Measurements from ENCODE around the gene VWA5A.
"Not testable (repeated sequence)": the region's sequence is repeated elsewhere in the genome, so short reads cannot be mapped to it uniquely, and the experiment has no call there.

VWA5A gene

GRCh38 chr11:124115782-124116616 is 749 bp downstream of the VWA5A start:
- Histone ChIP-seq H3K4me3 (ENCODE audit: insufficient read length, low read depth) (peak overlapping the region; percentile 59), H3K9me3 (ENCODE audit: insufficient read depth, low read length) (no peaks in the 10 kb centered on the region), H3K36me3 (ENCODE audit: insufficient read depth, insufficient read length, low read length) (peaks cover 30% of the 10 kb centered on the region), H3K4me1 (ENCODE audit: insufficient read depth, insufficient read length) (no peaks in the 10 kb centered on the region), H3K9ac (ENCODE audit: insufficient read length, low read depth) (peak overlapping the region; percentile 83), H3K27me3 (ENCODE audit: insufficient read depth, insufficient read length) (no peaks in the 10 kb centered on the region)
- no peak for TF ChIP-seq SUZ12 (IDR thresholded peaks at IDR 0.05; ENCODE audit: extremely low read depth, insufficient read depth, insufficient read length)
- TF ChIP-seq YY1 (IDR thresholded peaks at IDR 0.05; ENCODE audit: insufficient read depth, insufficient read length), result no peak
- no peak for TF ChIP-seq ZNF274 (IDR thresholded peaks at IDR 0.05; ENCODE audit: low read depth, low read length)
- DNase-seq (ENCODE audit: low read depth, low spot score), result no peak

- no peaks in the 10 kb centered on the region for H3K9me3 ChIP-seq (ENCODE audit: insufficient read depth, low read length)
- H3K27me3 ChIP-seq (ENCODE audit: insufficient read depth, insufficient read length), result no peaks in the 10 kb centered on the region
- no peaks in the 10 kb centered on the region for H3K4me1 ChIP-seq (ENCODE audit: insufficient read depth, insufficient read length)
- H3K36me3 ChIP-seq (ENCODE audit: insufficient read depth, insufficient read length, low read length), result peaks cover 43% of the 10 kb centered on the region
- H3K9ac ChIP-seq (ENCODE audit: insufficient read length, low read depth), result no peak overlapping the region
- TF ChIP-seq YY1 (IDR thresholded peaks at IDR 0.05; ENCODE audit: insufficient read depth, insufficient read length), result no peak
- DNase-seq (ENCODE audit: low read depth, low spot score), result no peak
- H3K4me3 ChIP-seq (ENCODE audit: insufficient read length, low read depth), result no peak overlapping the region
Measured at GRCh38 chr11:124119103-124119502, 3.9 kb downstream of the VWA5A start.

GRCh38 chr11:124120891-124121290 is 5.6 kb downstream of the VWA5A start:
- Histone ChIP-seq H3K4me1 (ENCODE audit: insufficient read depth, insufficient read length) (no peaks in the 10 kb centered on the region), H3K9ac (ENCODE audit: insufficient read length, low read depth) (no peak overlapping the region), H3K27me3 (ENCODE audit: insufficient read depth, insufficient read length) (no peaks in the 10 kb centered on the region), H3K9me3 (ENCODE audit: insufficient read depth, low read length) (no peaks in the 10 kb centered on the region), H3K4me3 (ENCODE audit: insufficient read length, low read depth) (no peak overlapping the region), H3K36me3 (ENCODE audit: insufficient read depth, insufficient read length, low read length) (peaks cover 45% of the 10 kb centered on the region)
- no peak for DNase-seq (ENCODE audit: low read depth, low spot score)
- TF ChIP-seq ZNF274 (IDR thresholded peaks at IDR 0.05; ENCODE audit: low read depth, low read length), result no peak
- no peak for TF ChIP-seq YY1 (IDR thresholded peaks at IDR 0.05; ENCODE audit: insufficient read depth, insufficient read length)
- TF ChIP-seq SUZ12 (IDR thresholded peaks at IDR 0.05; ENCODE audit: extremely low read depth, insufficient read depth, insufficient read length), result no peak

- no peaks in the 10 kb centered on the region for H3K27me3 ChIP-seq (ENCODE audit: insufficient read depth, insufficient read length)
- no peaks in the 10 kb centered on the region for H3K4me1 ChIP-seq (ENCODE audit: insufficient read depth, insufficient read length)
- no peak overlapping the region for H3K9ac ChIP-seq (ENCODE audit: insufficient read length, low read depth)
- no peak for DNase-seq (ENCODE audit: low read depth, low spot score)
- peaks cover 45% of the 10 kb centered on the region for H3K36me3 ChIP-seq (ENCODE audit: insufficient read depth, insufficient read length, low read length)
- no peaks in the 10 kb centered on the region for H3K9me3 ChIP-seq (ENCODE audit: insufficient read depth, low read length)
- TF ChIP-seq SUZ12 (IDR thresholded peaks at IDR 0.05; ENCODE audit: extremely low read depth, insufficient read depth, insufficient read length) (no peak), ZNF274 (IDR thresholded peaks at IDR 0.05; ENCODE audit: low read depth, low read length) (no peak)
- H3K4me3 ChIP-seq (ENCODE audit: insufficient read length, low read depth), result no peak overlapping the region
Measured at GRCh38 chr11:124122123-124122522, 6.9 kb downstream of the VWA5A start.

GRCh38 chr11:124123622-124124021 is 8.4 kb downstream of the VWA5A start:
- Histone ChIP-seq H3K9ac (ENCODE audit: insufficient read length, low read depth) (no peak overlapping the region), H3K9me3 (ENCODE audit: insufficient read depth, low read length) (no peaks in the 10 kb centered on the region), H3K36me3 (ENCODE audit: insufficient read depth, insufficient read length, low read length) (peaks cover 32% of the 10 kb centered on the region), H3K27me3 (ENCODE audit: insufficient read depth, insufficient read length) (no peaks in the 10 kb centered on the region), H3K4me3 (ENCODE audit: insufficient read length, low read depth) (no peak overlapping the region), H3K4me1 (ENCODE audit: insufficient read depth, insufficient read length) (no peaks in the 10 kb centered on the region)
- TF ChIP-seq ZNF274 (IDR thresholded peaks at IDR 0.05; ENCODE audit: low read depth, low read length), result no peak
- TF ChIP-seq YY1 (IDR thresholded peaks at IDR 0.05; ENCODE audit: insufficient read depth, insufficient read length), result no peak
- no peak for TF ChIP-seq SUZ12 (IDR thresholded peaks at IDR 0.05; ENCODE audit: extremely low read depth, insufficient read depth, insufficient read length)
- peak; percentile 13 for DNase-seq (ENCODE audit: low read depth, low spot score)

- H3K9me3 ChIP-seq (ENCODE audit: insufficient read depth, low read length); H3K27me3 ChIP-seq (ENCODE audit: insufficient read depth, insufficient read length); H3K9ac ChIP-seq (ENCODE audit: insufficient read length, low read depth); H3K4me1 ChIP-seq (ENCODE audit: insufficient read depth, insufficient read length); DNase-seq (ENCODE audit: low read depth, low spot score); H3K4me3 ChIP-seq (ENCODE audit: insufficient read length, low read depth): not testable (repeated sequence)
- H3K36me3 ChIP-seq (ENCODE audit: insufficient read depth, insufficient read length, low read length), result peaks cover 15% of the 10 kb centered on the region
Measured at GRCh38 chr11:124127134-124127533, 11.9 kb downstream of the VWA5A start.

DNA sequence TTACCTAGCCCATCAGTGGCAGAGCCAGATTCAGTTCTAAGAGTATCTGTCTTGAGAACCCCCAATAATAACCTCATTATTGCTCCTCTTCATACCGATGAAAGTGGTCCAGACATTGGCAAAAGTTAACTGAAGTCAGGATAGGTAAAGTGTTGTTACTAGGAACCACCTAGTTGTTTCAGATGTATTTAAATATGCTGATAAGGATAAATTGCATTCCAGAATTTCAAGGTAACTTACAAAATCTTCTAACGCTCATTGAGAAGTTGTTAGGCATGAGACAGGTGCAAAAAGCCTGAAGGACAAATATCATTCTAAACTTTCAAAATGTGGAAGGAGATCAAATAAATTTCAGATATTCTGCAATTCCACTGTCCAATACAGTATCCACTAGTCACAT is 27.8 kb downstream of the VWA5A start:
- no peak for DNase-seq (ENCODE audit: low read depth, low spot score)
- Histone ChIP-seq H3K36me3 (ENCODE audit: insufficient read depth, insufficient read length, low read length) (no peaks in the 10 kb centered on the region), H3K9me3 (ENCODE audit: insufficient read depth, low read length) (no peaks in the 10 kb centered on the region), H3K4me1 (ENCODE audit: insufficient read depth, insufficient read length) (no peaks in the 10 kb centered on the region), H3K9ac (ENCODE audit: insufficient read length, low read depth) (no peak overlapping the region), H3K27me3 (ENCODE audit: insufficient read depth, insufficient read length) (no peaks in the 10 kb centered on the region), H3K4me3 (ENCODE audit: insufficient read length, low read depth) (no peak overlapping the region)
- no peak for TF ChIP-seq SUZ12 (IDR thresholded peaks at IDR 0.05; ENCODE audit: extremely low read depth, insufficient read depth, insufficient read length)
- TF ChIP-seq YY1 (IDR thresholded peaks at IDR 0.05; ENCODE audit: insufficient read depth, insufficient read length), result no peak
- TF ChIP-seq ZNF274 (IDR thresholded peaks at IDR 0.05; ENCODE audit: low read depth, low read length), result no peak
